ENCODE data around the gene MT1A. TPM values are rescaled to one million over a fixed set of nuclear protein-coding genes. Genes with fewer than 3 reads are reported as not detected.

Gene MT1A
- polyA plus RNA-seq, 1 experiment: not detected

DNA sequence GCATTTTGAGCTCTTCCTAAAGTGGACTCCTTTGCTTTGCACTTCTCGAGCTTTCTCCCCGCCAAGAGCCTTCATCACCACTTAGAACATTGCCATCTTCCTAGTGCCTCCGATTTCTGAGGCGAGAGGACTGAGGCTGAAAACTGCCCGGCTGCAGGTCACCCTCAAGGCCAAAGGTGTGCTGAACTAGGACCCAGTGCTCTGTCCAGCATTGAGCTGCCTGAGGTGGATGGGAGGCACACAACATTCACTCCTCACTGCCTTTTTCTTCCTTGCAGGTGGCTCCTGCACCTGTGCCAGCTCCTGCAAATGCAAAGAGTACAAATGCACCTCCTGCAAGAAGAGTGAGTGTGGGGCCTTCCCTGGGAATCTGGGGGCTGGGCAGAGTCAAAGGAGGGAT lies 5.4 kb downstream of the MT1A start:
- DNase-seq (ENCODE audit: low read depth): no peak
- CTCF ChIA-PET: interaction anchor here (0.8 to 2.1 kb wide), 3 partner anchors 8 to 43 kb away, joined by 4 to 5 read pairs (median 4); no protein-coding TSS in a partner anchor
- POLR2A ChIA-PET: no interaction called here
- Histone ChIP-seq H3K27me3 (ENCODE audit: control insufficient read depth, insufficient read depth, low read length) (peaks cover 33% of the 10 kb centered on the region), H3K4me3 (ENCODE audit: low read depth, low read length) (no peak overlapping the region), H3K36me3 (ENCODE audit: control insufficient read depth, insufficient read depth, low read length) (no peaks in the 10 kb centered on the region)
- TF ChIP-seq, protein P1, sequence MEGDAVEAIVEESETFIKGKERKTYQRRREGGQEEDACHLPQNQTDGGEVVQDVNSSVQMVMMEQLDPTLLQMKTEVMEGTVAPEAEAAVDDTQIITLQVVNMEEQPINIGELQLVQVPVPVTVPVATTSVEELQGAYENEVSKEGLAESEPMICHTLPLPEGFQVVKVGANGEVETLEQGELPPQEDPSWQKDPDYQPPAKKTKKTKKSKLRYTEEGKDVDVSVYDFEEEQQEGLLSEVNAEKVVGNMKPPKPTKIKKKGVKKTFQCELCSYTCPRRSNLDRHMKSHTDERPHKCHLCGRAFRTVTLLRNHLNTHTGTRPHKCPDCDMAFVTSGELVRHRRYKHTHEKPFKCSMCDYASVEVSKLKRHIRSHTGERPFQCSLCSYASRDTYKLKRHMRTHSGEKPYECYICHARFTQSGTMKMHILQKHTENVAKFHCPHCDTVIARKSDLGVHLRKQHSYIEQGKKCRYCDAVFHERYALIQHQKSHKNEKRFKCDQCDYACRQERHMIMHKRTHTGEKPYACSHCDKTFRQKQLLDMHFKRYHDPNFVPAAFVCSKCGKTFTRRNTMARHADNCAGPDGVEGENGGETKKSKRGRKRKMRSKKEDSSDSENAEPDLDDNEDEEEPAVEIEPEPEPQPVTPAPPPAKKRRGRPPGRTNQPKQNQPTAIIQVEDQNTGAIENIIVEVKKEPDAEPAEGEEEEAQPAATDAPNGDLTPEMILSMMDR (IDR thresholded peaks at IDR 0.05; ENCODE audit: insufficient read depth, low read depth, low read length): no peak

DNA sequence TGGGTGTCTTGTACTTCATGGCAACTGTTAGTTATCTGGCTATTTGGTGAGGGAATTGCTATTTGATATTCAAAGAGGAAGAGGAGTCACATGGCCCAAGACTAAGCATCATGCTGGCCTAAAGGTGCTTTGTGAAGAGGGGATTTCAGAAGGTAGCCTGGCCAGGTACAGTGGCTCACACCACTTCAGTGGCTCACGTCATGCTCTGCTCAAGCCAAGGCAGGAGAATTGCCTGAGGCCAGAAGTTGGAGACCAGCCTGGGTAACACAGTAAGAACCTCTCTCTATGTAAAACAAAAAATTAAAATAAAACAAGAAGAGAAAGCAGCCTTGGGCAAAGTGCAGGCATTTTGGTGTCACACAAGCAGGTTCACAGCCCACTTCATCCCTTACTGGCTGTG lies 6.8 kb downstream of the MT1A start:
- H3K36me3 ChIP-seq (ENCODE audit: control insufficient read depth, insufficient read depth, low read length): no peaks in the 10 kb centered on the region
- TF ChIP-seq, protein P1 (IDR thresholded peaks at IDR 0.05; ENCODE audit: insufficient read depth, low read depth, low read length): no peak
- POLR2A ChIA-PET: no interaction called here
- peaks cover 38% of the 10 kb centered on the region for H3K27me3 ChIP-seq (ENCODE audit: control insufficient read depth, insufficient read depth, low read length)
- DNase-seq (ENCODE audit: low read depth): no peak
- CTCF ChIA-PET: no interaction called here
- H3K4me3 ChIP-seq (ENCODE audit: low read depth, low read length): no peak overlapping the region

DNA sequence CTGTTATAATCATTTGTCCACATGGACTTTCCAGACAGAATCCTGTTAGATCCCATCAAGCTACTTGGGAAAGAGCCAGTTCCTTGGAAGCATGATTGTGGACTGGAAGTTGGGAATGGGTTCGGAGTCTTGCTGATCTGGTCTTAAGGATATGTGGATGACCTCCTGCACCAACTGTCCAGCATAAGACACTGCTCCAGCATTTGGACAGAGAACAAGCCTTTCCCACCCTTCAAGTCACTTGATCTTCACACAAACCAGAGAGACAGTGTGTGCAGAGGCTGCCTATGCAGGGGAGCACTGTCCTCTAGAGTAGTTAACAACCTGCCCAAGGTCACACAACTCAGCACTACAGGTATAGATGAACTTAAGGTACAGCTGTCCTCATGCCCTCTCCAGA lies 7.4 kb downstream of the MT1A start:
- ChIA-PET CTCF (no interaction called here), POLR2A (no interaction called here)
- Histone ChIP-seq H3K4me3 (ENCODE audit: low read depth, low read length) (no peak overlapping the region), H3K27me3 (ENCODE audit: control insufficient read depth, insufficient read depth, low read length) (peaks cover 38% of the 10 kb centered on the region), H3K36me3 (ENCODE audit: control insufficient read depth, insufficient read depth, low read length) (no peaks in the 10 kb centered on the region)
- TF ChIP-seq, protein P1 (IDR thresholded peaks at IDR 0.05; ENCODE audit: insufficient read depth, low read depth, low read length): no peak
- DNase-seq (ENCODE audit: low read depth): no peak

DNA sequence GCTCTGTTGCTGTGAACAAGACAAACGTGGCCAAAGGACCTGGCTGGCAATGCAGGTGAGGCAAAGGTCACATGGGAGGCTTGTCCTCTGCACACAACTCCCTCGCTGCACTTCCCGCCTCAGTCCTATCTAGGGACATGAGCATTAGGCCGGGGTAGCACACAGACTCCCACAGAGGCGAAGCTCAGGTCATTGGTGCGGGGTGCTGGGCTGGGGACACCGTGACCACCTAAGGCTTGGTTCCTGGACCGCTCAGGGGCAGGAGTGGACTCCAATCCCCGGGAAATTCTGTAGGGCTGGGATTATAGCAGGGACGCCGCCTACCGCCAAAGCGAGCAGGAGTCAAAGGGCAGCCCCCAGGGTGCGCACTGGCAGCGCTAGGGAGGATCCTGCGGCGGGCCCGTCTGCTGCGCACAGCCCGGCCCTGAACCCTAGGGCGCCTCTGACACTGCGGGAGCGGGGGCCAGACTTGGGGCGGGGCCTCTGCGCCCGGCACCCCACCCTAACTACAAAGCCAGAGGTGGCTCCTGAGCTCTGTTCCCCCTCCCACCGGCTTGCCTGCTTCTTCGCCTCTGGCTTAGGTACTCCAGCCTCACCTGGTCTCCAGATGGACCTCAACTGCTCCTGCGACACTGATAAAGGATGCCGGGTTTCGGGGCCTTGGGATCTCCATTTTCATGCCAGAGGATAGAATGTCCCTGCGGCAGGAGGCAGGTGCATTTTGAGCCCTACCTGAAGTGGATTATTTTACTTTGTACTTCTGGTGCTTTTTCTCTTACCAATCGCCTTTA lies 9.4 kb downstream of the MT1A start:
- ChIA-PET POLR2A (no interaction called here), CTCF (interaction anchor here (0.7 kb wide), 1 partner anchor 28 kb away, joined by 3 read pairs; no protein-coding TSS in a partner anchor)
- peaks cover 52% of the 10 kb centered on the region for H3K27me3 ChIP-seq (ENCODE audit: control insufficient read depth, insufficient read depth, low read length)
- no peak overlapping the region for H3K4me3 ChIP-seq (ENCODE audit: low read depth, low read length)
- DNase-seq (ENCODE audit: low read depth): no peak
- no peaks in the 10 kb centered on the region for H3K36me3 ChIP-seq (ENCODE audit: control insufficient read depth, insufficient read depth, low read length)
- TF ChIP-seq, protein P1 (IDR thresholded peaks at IDR 0.05; ENCODE audit: insufficient read depth, low read depth, low read length): no peak

DNA sequence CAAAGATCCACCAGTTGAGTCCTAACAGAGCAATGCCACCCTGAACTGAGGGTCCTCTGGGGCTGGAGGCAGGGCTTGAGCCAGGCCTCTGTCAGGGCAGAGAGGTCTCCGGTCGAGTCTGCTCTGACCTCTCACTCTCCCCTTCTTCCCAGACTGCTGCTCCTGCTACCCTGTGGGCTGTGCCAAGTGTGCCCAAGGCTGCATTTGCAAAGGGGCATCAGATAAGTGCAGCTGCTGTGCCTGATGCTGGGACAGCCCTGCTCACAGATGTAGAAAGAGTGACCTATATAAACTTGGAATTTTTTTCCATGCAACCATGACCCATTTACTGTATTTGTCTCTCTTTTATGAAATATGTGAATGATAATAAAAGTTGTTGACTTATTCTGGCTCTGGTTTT lies 10.8 kb downstream of the MT1A start:
- Histone ChIP-seq H3K36me3 (ENCODE audit: control insufficient read depth, insufficient read depth, low read length) (no peaks in the 10 kb centered on the region), H3K27me3 (ENCODE audit: control insufficient read depth, insufficient read depth, low read length) (peaks cover 53% of the 10 kb centered on the region), H3K4me3 (ENCODE audit: low read depth, low read length) (no peak overlapping the region)
- ChIA-PET CTCF (no interaction called here), POLR2A (no interaction called here)
- no peak for DNase-seq (ENCODE audit: low read depth)
- TF ChIP-seq, protein P1 (IDR thresholded peaks at IDR 0.05; ENCODE audit: insufficient read depth, low read depth, low read length): no peak
